ENCODE data around the gene CUX1. TPM values are rescaled to one million over a fixed set of nuclear protein-coding genes. Genes with fewer than 3 reads are reported as not detected.

The CUX1 gene
- total RNA-seq, 1 experiment from 2014 or later: 53.5 TPM

GRCh38 chr7:101899616-101900015, 82.2 kb downstream of the CUX1 start:
- no peak for DNase-seq
- Histone ChIP-seq H3K79me1 (ENCODE audit: insufficient read depth, low read depth, low read length, poor library complexity, severe bottlenecking) (peaks cover 11% of the 10 kb centered on the region), H3K56ac (ENCODE audit: insufficient read length, low read depth, low read length) (no peak overlapping the region), H3K9ac (ENCODE audit: extremely low read depth, insufficient read length, low read length) (no peak overlapping the region), H3K27ac (ENCODE audit: insufficient read length, low read depth, low read length) (no peak overlapping the region), H2AFZ (ENCODE audit: low read length) (no peak overlapping the region), H4K20me1 (ENCODE audit: control insufficient read depth, insufficient read depth, insufficient read length) (no peaks in the 10 kb centered on the region), H3K23me2 (ENCODE audit: insufficient read length, low read depth, low read length, poor library complexity, severe bottlenecking) (no peaks in the 10 kb centered on the region), H3K4me2 (ENCODE audit: insufficient read depth, insufficient read length, low read length) (no peak overlapping the region), H2BK15ac (ENCODE audit: low read depth, low read length) (no peak overlapping the region), H2BK5ac (ENCODE audit: insufficient read length, low read length) (no peak overlapping the region), H4K5ac (ENCODE audit: insufficient read length, low read depth, low read length) (no peak overlapping the region), H2BK20ac (ENCODE audit: low read depth, low read length, poor library complexity, severe bottlenecking) (no peak overlapping the region), H3K4me1 (ENCODE audit: insufficient read depth, low read length) (no peaks in the 10 kb centered on the region), H3T11ph (ENCODE audit: low read length) (no peak overlapping the region), H4K8ac (replicated peaks; ENCODE audit: insufficient read length, low read depth, low read length) (no peak overlapping the region), H3K23ac (ENCODE audit: insufficient read length, low read depth, low read length) (no peak overlapping the region), H3K18ac (ENCODE audit: insufficient read length, low read depth, low read length) (no peak overlapping the region), H2AK5ac (ENCODE audit: insufficient read length, low read length) (no peak overlapping the region), H3K14ac (ENCODE audit: insufficient read depth, low read length) (no peak overlapping the region), H2BK120ac (ENCODE audit: low read depth, low read length, poor library complexity, severe bottlenecking) (no peak overlapping the region), H2BK12ac (ENCODE audit: insufficient read length, low read depth, low read length) (no peak overlapping the region), H3K27me3 (ENCODE audit: insufficient read depth, low read length) (no peaks in the 10 kb centered on the region), H3K4ac (ENCODE audit: low read depth, low read length) (no peak overlapping the region), H3K79me2 (ENCODE audit: insufficient read depth, low read length) (peaks cover 26% of the 10 kb centered on the region; the same call in 1 of the 2 replicates), H4K91ac (ENCODE audit: insufficient read length, low read depth, low read length) (no peak overlapping the region), H3K9me3 (ENCODE audit: control insufficient read depth, low read depth, low read length) (no peaks in the 10 kb centered on the region)
- Mint-ChIP-seq H3K4me1 (peaks cover 30 to 34% of the 10 kb centered on the region in 2 experiments), H3K27me3 (ENCODE audit: low read depth) (no peaks in the 10 kb centered on the region), H3K36me3 (ENCODE audit: insufficient read depth in 1 of 3, low read depth in 3 of 3) (peaks cover 0 to 2% (median 0%) of the 10 kb centered on the region in 3 experiments; a peak in 2 of 7 replicates), H3K27ac (peak overlapping the region in 2 of 3 experiments; percentile 63 to 70; a peak in 3 of 7 replicates), H3K9me3 (no peaks in the 10 kb centered on the region), H3K4me3 (no peak overlapping the region)
- WGBS (ENCODE audit: extremely low coverage, insufficient read length, low lambda C conversion rate): no CpG with 5 or more reads among the region's 7 CpGs
- TF ChIP-seq, protein P1, sequence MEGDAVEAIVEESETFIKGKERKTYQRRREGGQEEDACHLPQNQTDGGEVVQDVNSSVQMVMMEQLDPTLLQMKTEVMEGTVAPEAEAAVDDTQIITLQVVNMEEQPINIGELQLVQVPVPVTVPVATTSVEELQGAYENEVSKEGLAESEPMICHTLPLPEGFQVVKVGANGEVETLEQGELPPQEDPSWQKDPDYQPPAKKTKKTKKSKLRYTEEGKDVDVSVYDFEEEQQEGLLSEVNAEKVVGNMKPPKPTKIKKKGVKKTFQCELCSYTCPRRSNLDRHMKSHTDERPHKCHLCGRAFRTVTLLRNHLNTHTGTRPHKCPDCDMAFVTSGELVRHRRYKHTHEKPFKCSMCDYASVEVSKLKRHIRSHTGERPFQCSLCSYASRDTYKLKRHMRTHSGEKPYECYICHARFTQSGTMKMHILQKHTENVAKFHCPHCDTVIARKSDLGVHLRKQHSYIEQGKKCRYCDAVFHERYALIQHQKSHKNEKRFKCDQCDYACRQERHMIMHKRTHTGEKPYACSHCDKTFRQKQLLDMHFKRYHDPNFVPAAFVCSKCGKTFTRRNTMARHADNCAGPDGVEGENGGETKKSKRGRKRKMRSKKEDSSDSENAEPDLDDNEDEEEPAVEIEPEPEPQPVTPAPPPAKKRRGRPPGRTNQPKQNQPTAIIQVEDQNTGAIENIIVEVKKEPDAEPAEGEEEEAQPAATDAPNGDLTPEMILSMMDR (conservative IDR thresholded peaks at IDR 0.05): no peak

All from H9 (cell line).